ENCODE data around the gene TTC9.

The TTC9 gene

DNA sequence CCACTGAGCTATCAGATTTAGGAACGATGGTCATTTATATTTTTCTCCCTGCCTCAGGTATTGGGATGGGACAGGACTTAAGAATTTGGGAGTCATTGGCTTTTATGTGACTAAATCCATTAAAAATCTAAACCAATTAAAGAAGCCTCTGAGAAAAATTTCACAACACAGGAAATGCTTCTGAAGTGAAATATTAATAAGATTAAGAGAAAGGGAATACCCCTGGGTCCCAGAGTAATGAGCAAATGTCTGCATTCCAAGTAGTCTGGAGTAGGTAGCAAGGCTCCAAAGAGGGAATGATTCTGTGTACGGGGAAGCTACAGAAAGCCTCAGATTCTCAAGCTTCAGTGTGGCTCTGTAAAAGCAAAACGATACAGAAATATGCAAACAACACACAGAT lies 40.6 kb upstream of the TTC9 start:
- peak overlapping the region; percentile 66 for H3K4me3 ChIP-seq (ENCODE audit: low read depth, low read length)
- peak; percentile 68 for DNase-seq (ENCODE audit: low read depth)
- TF ChIP-seq, protein P1, sequence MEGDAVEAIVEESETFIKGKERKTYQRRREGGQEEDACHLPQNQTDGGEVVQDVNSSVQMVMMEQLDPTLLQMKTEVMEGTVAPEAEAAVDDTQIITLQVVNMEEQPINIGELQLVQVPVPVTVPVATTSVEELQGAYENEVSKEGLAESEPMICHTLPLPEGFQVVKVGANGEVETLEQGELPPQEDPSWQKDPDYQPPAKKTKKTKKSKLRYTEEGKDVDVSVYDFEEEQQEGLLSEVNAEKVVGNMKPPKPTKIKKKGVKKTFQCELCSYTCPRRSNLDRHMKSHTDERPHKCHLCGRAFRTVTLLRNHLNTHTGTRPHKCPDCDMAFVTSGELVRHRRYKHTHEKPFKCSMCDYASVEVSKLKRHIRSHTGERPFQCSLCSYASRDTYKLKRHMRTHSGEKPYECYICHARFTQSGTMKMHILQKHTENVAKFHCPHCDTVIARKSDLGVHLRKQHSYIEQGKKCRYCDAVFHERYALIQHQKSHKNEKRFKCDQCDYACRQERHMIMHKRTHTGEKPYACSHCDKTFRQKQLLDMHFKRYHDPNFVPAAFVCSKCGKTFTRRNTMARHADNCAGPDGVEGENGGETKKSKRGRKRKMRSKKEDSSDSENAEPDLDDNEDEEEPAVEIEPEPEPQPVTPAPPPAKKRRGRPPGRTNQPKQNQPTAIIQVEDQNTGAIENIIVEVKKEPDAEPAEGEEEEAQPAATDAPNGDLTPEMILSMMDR (conservative IDR thresholded peaks at IDR 0.05; ENCODE audit: low read depth, low read length): no peak

DNA sequence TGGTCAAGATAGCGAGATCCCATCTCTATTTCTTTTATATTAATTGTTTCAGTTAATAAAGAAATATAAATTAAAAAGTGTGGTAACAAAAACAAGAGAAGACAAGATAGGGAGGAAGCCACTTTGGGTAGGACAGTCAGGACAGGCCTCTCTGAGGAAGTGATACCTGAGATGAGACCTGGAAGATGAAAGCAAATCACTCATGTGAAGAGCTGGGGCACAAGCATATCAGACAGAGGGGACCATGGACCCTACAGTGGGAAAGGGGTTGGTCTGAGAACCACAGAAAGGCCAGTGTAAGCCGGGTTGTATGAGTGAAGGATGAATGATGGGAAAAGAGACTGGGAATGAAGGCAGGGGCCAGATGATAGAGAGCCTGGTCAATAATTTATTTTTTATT lies 39.5 kb upstream of the TTC9 start:
- no peak overlapping the region for H3K4me3 ChIP-seq (ENCODE audit: low read depth, low read length)
- no peak for DNase-seq (ENCODE audit: low read depth)
- TF ChIP-seq, protein P1 (conservative IDR thresholded peaks at IDR 0.05; ENCODE audit: low read depth, low read length): no peak

DNA sequence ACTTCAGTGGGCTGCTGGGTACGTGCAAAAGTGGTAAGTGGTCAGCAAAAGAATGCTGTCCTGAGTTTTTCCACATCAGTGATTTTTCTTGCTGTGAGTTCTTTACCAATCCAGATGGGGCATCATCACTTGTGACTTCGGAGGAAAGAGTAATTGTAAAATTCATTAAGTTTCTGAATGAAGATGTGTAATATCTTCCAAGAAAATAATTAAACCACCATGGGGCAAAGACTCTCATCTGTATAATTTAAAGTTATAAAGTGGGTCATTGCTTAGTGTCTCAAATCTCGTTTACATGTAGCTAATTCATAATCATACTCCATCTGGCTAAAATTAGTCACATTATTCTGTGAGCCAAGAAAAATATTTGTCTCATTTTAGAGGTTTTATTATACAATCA lies 30.5 kb upstream of the TTC9 start:
- no peak for DNase-seq (ENCODE audit: low read depth)
- TF ChIP-seq, protein P1 (conservative IDR thresholded peaks at IDR 0.05; ENCODE audit: low read depth, low read length): no peak

DNA sequence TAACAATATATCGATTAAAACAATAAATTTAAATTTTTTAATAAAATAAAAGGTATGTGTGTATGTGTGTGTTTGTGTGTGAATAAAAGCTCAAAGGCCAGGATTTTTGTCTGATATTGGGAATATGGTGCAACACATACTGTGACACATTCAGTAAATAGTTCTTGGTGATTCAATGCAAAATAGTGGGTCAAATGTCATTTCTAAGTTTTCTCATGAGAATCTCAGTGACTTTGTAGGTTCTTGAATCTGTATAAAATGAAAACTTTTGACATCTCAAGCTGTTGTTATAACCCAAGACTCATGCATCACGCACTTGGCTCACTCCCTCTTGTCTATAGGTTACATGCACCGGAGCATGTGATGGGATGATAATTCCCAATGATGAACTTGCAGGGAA lies 25.1 kb upstream of the TTC9 start:
- H3K4me3 ChIP-seq (ENCODE audit: low read depth, low read length): no peak overlapping the region
- TF ChIP-seq, protein P1 (conservative IDR thresholded peaks at IDR 0.05; ENCODE audit: low read depth, low read length): no peak
- no peak for DNase-seq (ENCODE audit: low read depth)

More for the DNA sequence above, 30.5 kb upstream of the TTC9 start:
- no peak overlapping the region for H3K4me3 ChIP-seq (ENCODE audit: low read depth, low read length)

DNA sequence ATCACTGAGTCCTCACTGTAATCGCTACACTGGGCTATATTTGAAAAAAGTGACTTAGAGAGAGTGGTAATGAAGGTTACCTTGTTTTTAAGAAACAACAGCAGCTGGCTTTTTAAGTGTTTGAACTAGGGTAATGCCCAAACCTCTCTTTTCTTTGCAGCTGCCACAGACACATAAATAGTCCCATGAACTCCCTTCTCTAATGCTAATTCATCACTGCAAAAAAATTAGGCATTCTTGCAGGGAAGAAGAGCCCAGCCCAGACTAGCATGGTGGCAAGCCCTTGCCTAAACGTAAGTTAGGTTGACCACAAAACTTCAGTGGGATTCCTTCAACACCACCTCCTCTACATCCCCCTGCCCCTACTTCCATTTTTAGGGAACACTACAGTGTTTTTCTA lies 23.4 kb upstream of the TTC9 start:
- TF ChIP-seq, protein P1 (conservative IDR thresholded peaks at IDR 0.05; ENCODE audit: low read depth, low read length): no peak
- H3K4me3 ChIP-seq (ENCODE audit: low read depth, low read length): no peak overlapping the region
- no peak for DNase-seq (ENCODE audit: low read depth)

DNA sequence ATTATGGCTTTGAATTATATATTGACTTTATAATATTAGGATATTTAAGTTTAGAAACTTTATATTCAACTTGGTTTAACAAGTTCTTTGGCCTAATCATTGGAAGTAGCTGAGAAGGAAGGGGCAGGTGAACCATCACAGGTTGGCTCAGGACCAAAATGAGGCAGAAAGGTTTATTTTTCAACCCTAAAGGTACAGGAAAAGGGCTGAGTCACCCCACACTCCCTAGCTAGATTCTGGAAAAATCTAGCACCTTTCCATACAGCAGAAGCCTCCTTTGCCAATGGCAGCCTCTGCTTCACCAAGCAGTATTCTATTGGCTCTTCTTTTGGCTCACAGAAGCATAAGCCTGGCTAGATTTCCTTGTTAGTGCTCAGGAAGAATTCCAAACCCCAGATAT lies 22.0 kb upstream of the TTC9 start:
- H3K4me3 ChIP-seq (ENCODE audit: low read depth, low read length): no peak overlapping the region
- DNase-seq (ENCODE audit: low read depth): no peak
- TF ChIP-seq, protein P1 (conservative IDR thresholded peaks at IDR 0.05; ENCODE audit: low read depth, low read length): no peak

DNA sequence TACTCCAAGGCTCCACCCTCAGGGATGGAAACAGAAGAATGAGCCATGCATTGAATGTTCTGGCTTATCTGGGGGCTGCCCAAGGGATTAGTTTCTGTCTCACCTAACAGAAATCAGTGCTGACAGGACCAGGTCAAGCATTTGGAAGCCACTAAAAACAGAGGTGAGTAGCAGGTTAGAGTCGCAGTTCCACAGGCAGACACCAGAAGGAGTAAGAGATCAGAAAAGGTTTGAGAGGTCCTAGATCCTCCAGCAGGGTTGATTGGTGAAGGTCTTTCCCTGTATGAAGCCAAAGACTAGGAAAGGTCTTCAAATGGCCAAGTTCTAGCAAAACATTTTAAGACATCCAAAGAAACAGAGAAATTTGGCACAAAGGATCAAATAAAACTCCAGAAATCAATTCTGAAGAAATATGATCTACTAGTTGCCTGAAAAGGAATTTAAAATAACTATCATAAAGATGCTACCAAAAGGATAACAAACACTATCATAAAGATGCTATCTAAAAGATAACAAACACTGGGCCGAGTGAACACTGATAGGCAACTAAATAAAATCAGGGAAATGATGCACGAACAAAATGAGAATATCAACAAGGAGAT lies 19.5 kb upstream of the TTC9 start:
- TF ChIP-seq, protein P1 (conservative IDR thresholded peaks at IDR 0.05; ENCODE audit: low read depth, low read length): peak; percentile 97
- H3K4me3 ChIP-seq (ENCODE audit: low read depth, low read length): no peak overlapping the region
- DNase-seq (ENCODE audit: low read depth): peak; percentile 76

All from choroid plexus epithelial cell (primary cell).